Caco-2 (cell line): ENCODE data around the gene CMYA5. TPM values are rescaled to one million over a fixed set of nuclear protein-coding genes. Genes with fewer than 3 reads are reported as not detected.
"Not testable (repeated sequence)": the region's sequence is repeated elsewhere in the genome, so short reads cannot be mapped to it uniquely, and the experiment has no call there.

Source experiments
- BruUV-seq: library from RNA; stranded (reverse); fragments of 400-500 nt; replicated peaks from 2 replicates; lab custom pipeline; 2021; lab: Mats Ljungman, UMichigan
- CTCF ChIA-PET: fragments of 300-600 bp; sonication (Branson Sonifier 250); formaldehyde crosslinking; loops from one replicate; lab custom pipeline; 2022; ENCODE audit warnings: antibody characterized with exemption; lab: Charles Lee
- POLR2A ChIA-PET: fragments of 300-600 bp; sonication (Branson Sonifier 250); formaldehyde crosslinking; loops from one replicate; lab custom pipeline; 2022; ENCODE audit warnings: antibody characterized with exemption; lab: Charles Lee
- DNase-seq, 2 experiments: peaks; one replicate each; pipeline versions ENCODE4 v3.0.0 to v3.0.0-alpha.2; 2020 to 2022
- H3K27me3 ChIP-seq: replicated peaks from 2 replicates; pipeline ENCODE4 v1.6.0; 2011; ENCODE audit warnings: low read length; ENCODE audit not compliant: control insufficient read depth, insufficient read depth
- H3K36me3 ChIP-seq: 2 replicates; pipeline ENCODE4 v1.5.1; 2011; ENCODE audit warnings: low read length; ENCODE audit not compliant: control insufficient read depth, insufficient read depth
- H3K4me1 ChIP-seq: fragments of 250-450 bp; sonication (Bioruptor Pico); 2 replicates; pipeline ENCODE4 v1.5.1; 2020; ENCODE audit warnings: mild to moderate bottlenecking
- H3K4me3 ChIP-seq: 2 replicates; pipeline ENCODE4 v1.5.1; 2011; ENCODE audit warnings: low read depth, mild to moderate bottlenecking, control low read depth, low read length
- H3K9me3 ChIP-seq: fragments of 250-450 bp; sonication (Bioruptor Pico); 2 replicates; pipeline ENCODE4 v1.5.1; 2020; ENCODE audit warnings: mild to moderate bottlenecking, moderate library complexity
- H3K27ac Mint-ChIP-seq: one replicate; pipeline ENCODE4 v1.8.0; 2022; ENCODE audit warnings: mixed read lengths; ENCODE audit not compliant: unreplicated experiment
- H3K27me3 Mint-ChIP-seq: one replicate; pipeline ENCODE4 v1.8.0; 2022; ENCODE audit warnings: mixed read lengths; ENCODE audit not compliant: insufficient read depth, unreplicated experiment
- H3K36me3 Mint-ChIP-seq: one replicate; pipeline ENCODE4 v1.8.0; 2022; ENCODE audit warnings: mild to moderate bottlenecking, mixed read lengths; ENCODE audit not compliant: insufficient read depth, unreplicated experiment
- H3K4me1 Mint-ChIP-seq: one replicate; pipeline ENCODE4 v1.8.0; 2022; ENCODE audit warnings: low read depth, mixed read lengths; ENCODE audit not compliant: unreplicated experiment
- H3K4me3 Mint-ChIP-seq: one replicate; pipeline ENCODE4 v1.8.0; 2022; ENCODE audit warnings: mild to moderate bottlenecking, moderate library complexity, mixed read lengths; ENCODE audit not compliant: unreplicated experiment
- H3K9me3 Mint-ChIP-seq: one replicate; pipeline ENCODE4 v1.8.0; 2022; ENCODE audit warnings: mixed read lengths; ENCODE audit not compliant: unreplicated experiment
- CTCF ChIP-seq, 2 experiments: fragments of 200-600 bp in 1 of 2; IDR thresholded peaks; 1 replicate in 1 of 2; 2 replicates in 1 of 2; pipeline versions ENCODE4 v1.5.1 to v1.8.0; 2011 to 2022; ENCODE audit warnings: antibody characterized with exemption in 1 of 2, control low read depth in 1 of 2, inconsistent platforms in 1 of 2, low read depth in 1 of 2, low read length in 1 of 2, mild to moderate bottlenecking in 1 of 2, moderate library complexity in 1 of 2; ENCODE audit not compliant: insufficient read depth in 1 of 2, severe bottlenecking in 1 of 2, unreplicated experiment in 1 of 2
- intact Hi-C: fragments of 100-400 bp; cut with micrococcal nuclease; formaldehyde crosslinking; loops from one replicate; pipeline ENCODE4 v1.10.0; 2022; ENCODE audit not compliant: unreplicated experiment
- total RNA-seq: library from RNA; stranded (reverse); gene quantifications from 2 replicates; pipeline ENCODE4 v1.2.3, GENCODE V29; 2022

Gene CMYA5
- total RNA-seq, 1 experiment from 2014 or later = 0.39 TPM

GRCh38 chr5:79773612-79774011, 84.0 kb downstream of the CMYA5 start:
- BruUV-seq = no TSS peak
- no peak for DNase-seq
- H3K36me3 Mint-ChIP-seq = no peaks in the 10 kb centered on the region
- no peaks in the 10 kb centered on the region; the same call in 1 of the 2 replicates for H3K9me3 ChIP-seq
- H3K27ac Mint-ChIP-seq = no peak overlapping the region
- no peak for TF ChIP-seq CTCF (IDR thresholded peaks at IDR 0.05; ENCODE audit: insufficient read depth in 1 of 2, low read depth in 1 of 2, low read length in 1 of 2, severe bottlenecking in 1 of 2, unreplicated experiment in 1 of 2)
- intact Hi-C loops = loop anchor here (5.0 kb wide), 1 partner anchor 161 kb away; the partner anchor contains the start of gene TENT2
- H3K4me3 ChIP-seq = no peak overlapping the region
- H3K27me3 ChIP-seq = no peaks in the 10 kb centered on the region
- H3K36me3 ChIP-seq = no peaks in the 10 kb centered on the region
- POLR2A ChIA-PET = no interaction called here
- H3K4me1 Mint-ChIP-seq = no peaks in the 10 kb centered on the region
- no peak overlapping the region for H3K4me3 Mint-ChIP-seq
- H3K9me3 Mint-ChIP-seq = peaks cover 8% of the 10 kb centered on the region
- H3K4me1 ChIP-seq = no peaks in the 10 kb centered on the region
- CTCF ChIA-PET = no interaction called here
- H3K27me3 Mint-ChIP-seq = no peaks in the 10 kb centered on the region

DNA sequence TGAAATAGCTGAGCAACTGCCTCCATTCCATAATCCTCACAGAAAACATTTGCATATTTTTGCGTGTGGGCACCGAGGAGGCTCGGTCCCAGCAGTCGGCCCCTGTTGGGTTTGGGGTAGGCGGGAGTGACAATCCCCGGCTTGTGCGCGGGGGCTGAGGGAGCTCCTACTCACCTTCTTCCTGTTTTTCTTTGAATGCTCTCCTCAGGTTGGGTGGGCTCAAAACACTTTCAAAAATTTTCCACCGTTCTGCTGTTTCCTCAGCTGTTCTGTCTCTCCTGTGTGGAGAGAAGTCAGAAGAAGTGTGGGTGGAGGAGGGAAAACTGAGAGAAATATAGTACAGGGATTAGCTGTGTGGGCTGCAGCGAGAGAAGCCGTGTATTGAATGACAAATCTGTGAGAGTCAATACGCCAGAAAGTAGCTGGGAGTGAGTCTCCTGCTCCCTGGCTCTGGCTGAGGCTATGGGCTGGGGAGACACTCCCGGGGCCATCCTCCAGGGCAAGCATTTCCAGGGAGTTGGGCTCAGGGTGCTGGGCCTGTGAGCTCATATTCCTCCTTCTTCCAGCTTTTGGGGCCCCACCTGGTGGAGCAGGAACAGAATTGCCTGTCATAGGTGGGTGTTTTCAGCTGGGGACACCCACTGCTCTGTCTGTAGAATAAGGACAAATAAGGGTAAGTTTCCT, 84.7 kb downstream of the CMYA5 start:
- H3K36me3 ChIP-seq = no peaks in the 10 kb centered on the region
- Mint-ChIP-seq H3K36me3 (no peaks in the 10 kb centered on the region), H3K4me1 (no peaks in the 10 kb centered on the region), H3K27ac (no peak overlapping the region), H3K9me3 (peaks cover under 1% of the 10 kb centered on the region), H3K4me3 (no peak overlapping the region), H3K27me3 (no peaks in the 10 kb centered on the region)
- no peaks in the 10 kb centered on the region for H3K27me3 ChIP-seq
- POLR2A ChIA-PET = no interaction called here
- intact Hi-C loops = loop anchor here (5.0 kb wide), 1 partner anchor 162 kb away; the partner anchor contains the start of gene TENT2
- no peaks in the 10 kb centered on the region; the same call in 1 of the 2 replicates for H3K9me3 ChIP-seq
- CTCF ChIA-PET = interaction anchor here (0.6 to 1.4 kb wide), 11 partner anchors 10 to 749 kb away, joined by 3 to 15 read pairs (median 3); no protein-coding TSS in a partner anchor
- no peak overlapping the region for H3K4me3 ChIP-seq
- BruUV-seq = no TSS peak
- TF ChIP-seq CTCF (IDR thresholded peaks at IDR 0.05; ENCODE audit: insufficient read depth in 1 of 2, low read depth in 1 of 2, low read length in 1 of 2, severe bottlenecking in 1 of 2, unreplicated experiment in 1 of 2) = peak; percentile 44 to 80
- DNase-seq = peak; percentile 78 to 81
- H3K4me1 ChIP-seq = no peaks in the 10 kb centered on the region

DNA sequence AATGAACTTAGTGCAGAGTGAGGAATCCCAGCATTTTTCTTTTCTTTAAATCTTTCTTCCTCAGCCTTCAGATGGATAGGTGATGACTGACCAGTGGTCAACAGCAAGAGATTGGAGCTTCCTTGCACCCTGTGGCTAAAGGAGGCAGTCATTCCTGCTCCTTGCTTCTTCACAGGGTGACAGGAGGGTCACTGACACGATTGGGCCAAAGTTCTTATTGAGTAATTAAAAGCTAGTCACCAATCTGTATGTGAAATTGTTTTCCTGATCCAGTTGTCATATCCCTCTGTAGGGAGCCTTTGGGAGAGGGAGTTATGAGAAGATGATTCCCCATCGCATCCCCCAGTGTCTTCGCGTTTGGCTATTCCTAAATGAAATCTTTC, 85.2 kb downstream of the CMYA5 start:
- no peak for DNase-seq
- no peak overlapping the region for H3K4me3 Mint-ChIP-seq
- Histone ChIP-seq H3K36me3 (no peaks in the 10 kb centered on the region), H3K27me3 (no peaks in the 10 kb centered on the region), H3K4me1 (no peaks in the 10 kb centered on the region), H3K9me3 (no peaks in the 10 kb centered on the region; the same call in 1 of the 2 replicates), H3K4me3 (no peak overlapping the region)
- H3K27ac Mint-ChIP-seq = no peak overlapping the region
- CTCF ChIA-PET = interaction anchor here (0.6 to 1.4 kb wide), 10 partner anchors 10 to 750 kb away, joined by 3 to 15 read pairs (median 4); no protein-coding TSS in a partner anchor
- intact Hi-C loops = loop anchor here (5.0 kb wide), 1 partner anchor 163 kb away; the partner anchor contains the start of gene TENT2
- POLR2A ChIA-PET = no interaction called here
- H3K36me3 Mint-ChIP-seq = no peaks in the 10 kb centered on the region
- no TSS peak for BruUV-seq
- TF ChIP-seq CTCF (IDR thresholded peaks at IDR 0.05; ENCODE audit: insufficient read depth in 1 of 2, low read depth in 1 of 2, low read length in 1 of 2, severe bottlenecking in 1 of 2, unreplicated experiment in 1 of 2) = no peak
- H3K9me3 Mint-ChIP-seq = no peaks in the 10 kb centered on the region
- H3K27me3 Mint-ChIP-seq = no peaks in the 10 kb centered on the region
- no peaks in the 10 kb centered on the region for H3K4me1 Mint-ChIP-seq

DNA sequence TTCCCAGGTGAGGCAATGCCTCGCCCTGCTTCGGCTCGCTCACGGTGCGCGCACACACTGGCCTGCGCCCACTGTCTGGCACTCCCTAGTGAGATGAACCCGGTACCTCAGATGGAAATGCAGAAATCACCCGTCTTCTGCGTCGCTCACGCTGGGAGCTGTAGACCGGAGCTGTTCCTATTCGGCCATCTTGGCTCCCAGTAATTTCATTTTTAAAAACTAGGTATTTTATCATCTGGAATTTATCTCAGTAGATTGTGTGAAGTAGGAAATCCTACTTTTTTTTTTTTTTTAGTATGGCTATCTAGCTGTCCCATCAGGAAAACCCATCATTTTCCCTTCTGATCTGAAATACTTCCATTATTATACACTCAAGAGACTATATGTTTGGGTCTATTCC, 95.1 kb downstream of the CMYA5 start:
- Mint-ChIP-seq H3K27ac (peak overlapping the region; percentile 59), H3K4me3 (peak overlapping the region; percentile 73)
- H3K27me3 ChIP-seq, H3K4me1 ChIP-seq, H3K36me3 Mint-ChIP-seq, H3K27me3 Mint-ChIP-seq, H3K4me1 Mint-ChIP-seq, intact Hi-C loops, H3K9me3 Mint-ChIP-seq, H3K9me3 ChIP-seq, H3K36me3 ChIP-seq: not testable (repeated sequence)
- BruUV-seq = TSS peak; percentile 83
- peak in 1 of 2 experiments; percentile 65 for DNase-seq
- ChIA-PET POLR2A (interaction anchor here (0.7 kb wide), 1 partner anchor 131 kb away, joined by 9 read pairs; no protein-coding TSS in a partner anchor), CTCF (interaction anchor here (0.9 kb wide), 1 partner anchor 10 kb away, joined by 4 read pairs; no protein-coding TSS in a partner anchor)
- H3K4me3 ChIP-seq = peak overlapping the region; percentile 34
